Middle frontal gyrus (tissue), 1 donor: Measurements from ENCODE around the gene FBXL15.

ENCODE experiments used
- DNase-seq: peaks from one replicate; pipeline ENCODE4 v3.0.0-alpha.2; 2015; ENCODE audit warnings: low spot score; ENCODE audit errors: extremely low spot score

The FBXL15 gene

DNA sequence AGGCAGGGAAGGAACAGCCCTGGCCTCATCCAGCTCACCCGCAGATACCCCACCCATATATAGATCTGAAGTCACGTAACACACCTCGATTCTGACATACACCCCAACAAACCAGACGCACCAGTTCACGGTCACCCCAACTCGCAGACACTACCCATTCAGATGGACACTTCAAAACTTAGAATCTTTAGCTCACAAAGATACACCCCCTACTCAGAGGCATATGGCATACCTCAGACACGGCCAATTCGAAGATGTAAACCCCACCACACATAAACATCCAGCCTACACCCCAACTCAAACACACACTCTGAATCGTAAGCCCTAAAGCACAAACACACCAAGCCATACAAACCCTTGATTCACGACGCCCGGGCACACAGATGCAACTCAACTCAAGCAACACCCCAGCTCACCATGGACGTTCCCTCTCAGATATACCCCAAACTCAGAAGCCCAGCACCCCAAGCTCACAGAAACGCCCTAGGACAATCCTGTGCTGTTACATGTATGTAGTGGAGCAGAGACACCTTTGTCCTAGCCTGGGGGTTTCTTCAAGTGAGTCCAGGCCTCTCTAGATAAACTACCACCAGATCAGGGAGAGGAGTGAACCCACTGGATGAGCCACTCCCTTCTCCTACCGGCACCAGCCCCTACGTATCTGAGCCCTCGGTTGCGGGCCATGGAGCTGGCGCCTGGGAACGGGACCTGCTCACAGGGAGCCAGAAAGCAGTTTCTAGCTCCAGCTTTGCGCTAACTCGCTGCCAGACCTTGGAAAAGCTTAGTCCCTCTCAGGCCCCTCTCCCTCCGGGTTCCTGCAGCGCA lies 10.8 kb upstream of the FBXL15 start:
- DNase-seq: no peak

DNA sequence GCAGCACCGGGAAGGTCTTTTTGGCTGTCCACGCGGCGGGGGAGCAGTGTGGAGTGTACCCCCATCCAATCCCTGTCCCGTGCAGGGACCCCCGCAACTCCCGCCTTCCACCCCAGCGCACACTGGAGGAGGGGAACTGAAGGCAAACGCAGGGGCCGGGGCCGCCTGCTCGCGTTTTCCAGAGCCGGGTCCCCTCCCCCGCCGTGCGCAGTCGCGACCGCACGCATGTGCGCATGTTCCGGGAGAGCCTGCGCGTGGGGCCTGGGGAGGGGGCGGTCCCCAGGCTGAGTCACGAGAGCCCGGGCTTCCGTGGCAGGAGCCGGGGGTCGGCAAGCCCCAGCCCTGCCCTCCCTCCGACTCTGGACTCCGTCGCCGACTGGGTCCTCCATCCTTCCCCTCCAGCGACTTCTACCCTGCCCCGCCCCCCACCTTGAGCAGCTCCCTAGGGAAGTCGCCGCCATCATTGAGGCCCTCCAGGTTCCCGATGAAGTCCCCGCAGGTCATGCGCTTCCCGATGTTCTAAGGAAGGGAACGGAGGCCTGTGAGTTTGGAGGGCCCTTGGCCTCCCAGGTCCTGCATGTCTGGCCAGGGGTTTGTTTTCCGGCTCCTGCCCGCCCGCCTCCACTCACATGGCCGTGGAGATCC lies 10.1 kb upstream of the FBXL15 start:
- DNase-seq: no peak

DNA sequence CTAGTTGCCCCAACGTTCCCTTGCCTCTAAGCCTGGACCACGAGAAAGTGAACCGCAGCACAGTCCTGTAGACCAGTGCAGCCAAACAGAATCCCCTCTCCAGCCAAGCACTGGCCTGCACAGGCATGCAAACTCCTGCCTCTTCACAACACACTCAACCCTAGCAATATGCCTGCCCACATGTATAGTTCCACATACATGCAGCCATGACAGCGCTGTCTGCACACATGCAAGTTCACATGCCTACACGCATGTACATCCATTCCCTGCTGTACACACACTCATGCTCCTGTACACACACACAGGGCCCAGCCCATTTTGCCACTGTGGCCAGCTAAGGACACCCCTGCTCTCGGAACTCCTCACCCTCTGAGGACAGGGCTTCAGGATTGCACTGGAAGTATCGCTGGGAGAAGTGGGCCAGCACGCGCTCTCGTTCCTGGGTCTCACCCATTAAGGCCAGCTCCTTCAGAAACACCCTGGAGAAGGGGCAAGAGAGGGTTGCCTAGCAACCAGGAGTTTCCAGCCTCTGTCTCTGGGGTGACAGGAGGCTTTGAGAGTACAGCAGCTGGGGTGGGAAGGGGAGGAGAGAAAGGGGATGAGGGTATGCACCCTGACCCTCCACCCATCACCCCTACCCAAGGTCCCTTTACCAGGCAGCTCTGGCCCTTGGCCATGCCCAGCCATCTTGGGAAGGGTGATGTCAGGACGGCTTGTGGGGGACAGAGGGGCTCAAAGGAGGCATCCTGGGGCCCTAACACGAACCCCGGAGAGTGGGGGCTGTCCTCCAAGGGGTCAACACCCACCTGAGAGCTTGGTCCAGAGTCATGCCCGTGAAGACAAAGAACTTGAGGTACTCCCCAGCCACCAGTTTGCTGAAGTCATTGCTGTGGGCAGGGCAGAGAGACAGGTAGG lies 9.0 kb upstream of the FBXL15 start:
- DNase-seq: no peak

DNA sequence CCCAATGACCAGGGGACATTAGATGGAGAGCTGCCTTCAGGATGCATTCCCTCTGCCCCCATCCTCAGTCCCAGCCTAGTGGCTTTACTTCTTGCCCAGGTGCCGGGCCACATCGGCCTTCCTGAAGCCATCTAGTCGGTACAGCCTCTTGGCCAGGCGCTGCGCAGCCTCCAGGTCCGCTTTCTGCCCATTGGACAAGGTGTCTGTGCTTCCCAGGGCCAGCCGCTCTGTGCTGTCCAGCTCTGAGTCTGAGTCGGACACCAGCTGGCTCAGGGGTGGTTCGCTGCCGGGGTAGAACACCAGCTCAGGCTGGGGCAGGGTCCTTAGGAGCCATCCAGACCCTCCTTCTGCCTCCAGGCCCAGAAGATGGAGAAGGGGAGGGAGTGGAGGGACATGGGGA lies 8.3 kb upstream of the FBXL15 start:
- no peak for DNase-seq

DNA sequence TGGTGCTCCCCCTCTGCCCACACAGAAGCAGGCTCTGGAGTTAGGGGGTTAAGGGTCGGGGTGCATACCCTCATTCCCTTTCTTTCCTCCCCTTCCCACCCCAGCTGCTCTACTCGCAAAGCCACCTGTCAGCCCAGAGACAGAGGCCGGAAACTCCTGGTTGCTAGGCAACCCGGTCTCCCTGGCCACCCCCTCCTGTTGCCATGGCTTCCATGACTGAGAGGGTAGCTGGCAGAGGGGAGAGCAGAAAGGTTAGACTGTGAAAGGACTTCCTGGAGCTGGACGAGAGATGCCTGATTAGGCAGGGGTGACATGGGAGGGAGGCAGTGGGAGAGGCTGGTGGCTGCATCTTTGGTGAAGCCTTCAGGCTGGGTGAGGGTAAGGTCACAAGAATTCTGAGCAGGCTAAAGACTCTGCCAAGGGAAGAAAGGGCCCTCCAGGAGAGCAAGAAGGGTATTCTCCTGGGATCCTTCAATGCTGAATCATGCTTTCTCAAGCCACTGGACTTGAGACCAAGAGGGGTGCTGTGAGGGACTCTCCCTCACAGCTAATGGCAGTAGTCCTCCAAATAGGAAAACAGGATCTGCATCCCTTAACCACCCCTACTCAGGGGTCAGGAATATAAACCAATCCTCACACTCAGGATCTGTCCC lies 7.5 kb upstream of the FBXL15 start:
- DNase-seq: no peak

DNA sequence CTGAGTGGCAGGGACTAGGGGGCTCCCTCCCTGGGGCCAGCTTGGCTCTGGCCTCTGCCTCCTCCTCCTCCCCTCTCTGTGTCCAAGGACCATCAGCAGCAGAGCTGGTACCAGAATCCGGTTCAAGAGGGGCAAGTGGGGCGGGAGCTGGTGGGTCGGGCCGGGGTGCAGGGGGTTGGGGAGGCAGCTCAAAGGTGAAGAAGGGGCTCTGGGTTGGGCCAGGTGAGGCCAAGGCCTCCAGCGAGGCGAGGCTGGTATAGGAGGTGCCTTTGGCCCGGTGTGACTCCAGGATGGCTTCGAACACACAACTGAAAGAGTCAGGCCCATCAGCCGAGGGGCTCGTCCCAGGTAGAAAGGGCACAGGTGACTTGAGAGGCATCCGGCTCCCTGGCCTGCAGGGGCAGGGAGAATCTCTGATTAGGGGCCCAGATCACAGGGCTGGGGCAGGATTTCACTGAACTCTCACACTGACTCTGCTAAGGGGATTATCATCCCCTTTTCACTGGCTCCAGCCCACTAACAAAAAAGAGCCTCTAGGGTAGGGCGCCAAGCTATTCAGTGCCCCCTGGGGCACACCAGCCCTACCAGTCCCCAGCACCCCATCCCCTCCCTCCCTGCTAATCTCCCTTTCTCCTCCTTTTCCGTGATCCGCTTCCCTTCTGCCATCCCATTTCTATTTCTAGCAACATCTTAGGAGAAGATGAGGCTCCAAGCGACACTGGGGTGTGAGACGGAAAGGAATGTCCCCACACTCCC lies 6.7 kb upstream of the FBXL15 start:
- no peak for DNase-seq

DNA sequence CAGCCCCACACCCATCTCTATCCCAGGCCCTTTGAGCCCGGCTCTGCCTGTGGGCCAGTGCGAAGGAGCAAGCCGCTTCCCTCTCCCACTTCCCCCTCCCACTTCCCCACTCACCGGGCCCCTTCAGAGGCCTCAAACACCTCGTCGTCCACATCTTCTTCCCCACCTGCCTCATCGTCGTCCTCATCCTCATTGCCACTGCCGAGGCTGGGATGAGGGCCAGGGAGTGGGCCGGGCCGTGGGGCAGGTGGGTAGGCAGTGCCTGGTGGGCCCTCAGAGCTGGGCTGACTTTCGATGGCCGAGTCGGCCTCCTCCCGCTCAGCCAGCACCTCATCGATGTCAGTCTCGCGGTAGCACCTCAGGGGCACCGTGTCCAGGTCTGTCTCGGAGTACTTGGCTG lies 5.9 kb upstream of the FBXL15 start:
- DNase-seq: no peak

DNA sequence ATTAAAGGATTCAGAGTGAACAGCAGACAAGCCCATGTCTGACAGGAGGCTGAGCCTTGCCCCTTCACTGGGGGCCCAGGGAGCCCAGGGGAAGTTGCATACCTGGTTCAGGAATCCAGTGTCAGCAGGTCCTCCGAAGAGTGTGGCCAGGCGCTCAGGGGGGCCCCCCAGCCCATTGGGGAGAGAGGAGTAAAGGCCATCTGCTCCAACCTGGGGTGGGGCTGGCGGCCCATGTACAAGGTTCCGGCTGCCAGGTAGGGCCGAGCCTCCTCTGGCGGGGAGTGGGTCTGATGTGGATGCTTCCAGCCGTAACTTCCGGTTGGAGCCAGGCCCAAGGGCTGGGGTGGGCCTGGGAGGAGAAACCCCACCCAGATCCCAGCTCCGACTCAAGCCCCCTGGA lies 4.4 kb upstream of the FBXL15 start:
- no peak for DNase-seq

DNA sequence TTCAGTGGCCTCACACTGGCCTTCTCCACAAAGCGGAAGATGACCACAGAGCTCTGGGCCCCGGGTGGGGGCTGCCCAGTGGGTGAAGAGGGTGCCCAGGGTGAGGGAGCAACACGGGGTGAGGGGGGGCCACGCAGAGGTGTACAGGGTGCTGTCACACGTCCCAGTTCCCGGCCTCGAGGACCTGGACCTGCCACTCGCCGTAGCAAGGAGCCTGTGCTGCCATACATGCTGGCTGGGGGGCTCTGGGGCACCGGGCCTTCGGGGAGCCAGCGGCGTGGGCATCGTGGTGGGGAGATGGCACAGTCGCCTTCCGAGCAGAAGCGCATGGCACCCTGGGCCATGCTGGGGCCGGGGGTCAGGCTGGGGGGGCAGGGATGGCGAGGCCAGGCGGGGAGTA lies 3.9 kb upstream of the FBXL15 start:
- DNase-seq: no peak

DNA sequence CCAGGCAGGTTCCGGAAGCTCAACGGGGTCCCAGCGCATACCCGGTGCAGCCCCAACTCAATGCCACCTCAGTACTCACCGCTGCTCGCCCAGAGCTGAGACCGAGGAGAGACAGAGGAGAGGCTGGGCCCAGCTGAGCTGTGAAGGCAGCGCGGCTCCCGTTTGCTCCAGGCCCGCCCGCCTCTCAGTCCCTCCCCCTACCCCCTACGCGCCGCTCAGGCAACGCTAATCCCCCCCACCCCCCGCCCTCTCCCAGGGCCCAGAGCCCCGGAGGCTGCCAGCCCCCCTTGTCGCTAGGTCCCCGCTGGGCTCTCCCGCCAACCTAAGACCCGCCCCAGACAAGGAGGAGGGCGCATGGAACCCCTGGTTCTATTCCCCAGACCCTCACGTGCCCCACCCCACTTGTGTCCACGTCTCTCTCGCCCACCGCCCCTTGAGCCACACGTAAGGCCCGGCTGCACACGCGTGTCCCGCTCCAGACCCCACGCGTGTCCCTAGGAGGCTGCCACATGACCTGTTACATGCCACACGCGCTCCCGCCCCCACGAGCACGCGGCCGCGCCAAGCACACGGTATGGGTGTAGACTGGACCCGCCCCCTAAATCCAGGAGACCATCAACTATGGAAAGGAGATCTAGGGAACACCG lies 1.9 kb upstream of the FBXL15 start, which contains the start of gene PSD:
Gene PSD (minus strand): TSS at position 164 of the 647 bp plus-strand sequence. CDS start 1,747 bp downstream, outside the sequence.
- DNase-seq: no peak

DNA sequence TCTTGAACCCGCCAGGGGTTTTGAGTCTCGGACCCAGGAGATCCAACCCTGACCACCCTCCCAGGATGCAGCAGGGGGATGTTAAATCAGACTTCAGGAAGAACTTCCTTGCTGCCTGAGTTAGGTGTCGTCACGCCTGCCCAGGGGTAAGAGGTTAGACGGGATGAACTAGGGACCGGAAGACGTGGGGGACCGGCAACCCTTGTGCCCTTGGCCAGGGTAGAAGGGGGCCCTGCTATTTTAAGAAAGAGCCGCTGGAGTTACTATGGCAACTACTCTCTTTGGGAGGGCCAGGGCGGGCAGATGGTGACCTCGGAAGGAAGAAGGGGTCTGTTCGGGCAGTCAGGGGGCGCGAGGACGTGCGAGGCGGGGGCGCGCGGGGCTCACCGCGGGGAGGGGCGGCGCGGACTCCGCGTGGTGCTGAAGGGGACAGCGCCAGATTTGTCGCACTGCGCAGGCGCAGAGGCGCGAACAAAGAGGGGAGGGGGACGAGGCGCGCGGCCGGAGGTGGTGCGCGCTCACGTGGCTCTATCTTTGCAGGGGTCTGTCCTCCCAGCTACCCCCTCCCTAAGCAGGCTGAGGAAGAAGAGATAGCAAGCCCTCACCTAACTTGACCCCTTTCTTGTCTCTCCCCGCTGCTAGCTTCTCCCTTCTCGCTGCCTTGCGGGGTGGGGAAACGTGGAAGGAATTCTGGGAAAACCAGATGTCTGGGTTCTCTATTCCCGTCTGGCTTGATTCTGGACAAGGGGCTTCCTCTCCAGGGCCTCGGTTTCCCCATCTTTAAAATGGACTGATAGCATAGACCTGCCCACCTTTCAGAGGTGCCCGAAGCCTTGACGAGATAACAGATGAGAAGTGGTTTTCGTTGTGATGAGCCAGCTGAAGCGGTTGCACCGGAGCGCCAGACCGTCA lies 1.1 kb upstream of the FBXL15 start:
- no peak for DNase-seq

DNA sequence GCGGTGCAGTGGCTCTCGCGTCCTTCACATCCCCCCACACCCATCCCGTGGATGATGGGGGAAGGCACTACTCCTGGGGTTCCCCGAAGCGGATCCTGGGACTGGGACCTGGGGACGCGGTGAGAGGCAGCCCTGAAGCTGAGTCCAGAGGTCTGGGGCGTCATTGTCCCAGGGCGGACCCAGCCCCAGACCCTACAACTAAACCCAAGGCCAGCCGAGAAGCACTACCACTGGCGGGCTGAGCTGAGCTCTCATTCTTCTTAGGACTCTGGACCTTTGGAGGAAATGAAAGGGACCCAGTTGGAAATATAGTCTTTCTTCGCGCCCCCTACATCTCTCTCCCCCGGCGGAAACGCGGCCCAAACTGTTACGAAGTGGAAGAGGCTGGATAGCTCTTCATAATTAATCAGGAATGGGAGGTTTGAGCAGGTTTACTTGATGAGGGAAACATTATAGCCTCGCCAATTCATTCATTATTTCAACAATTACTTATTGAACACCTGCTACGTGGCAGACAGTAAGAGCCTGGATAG lies 389 bp upstream of the FBXL15 start:
- DNase-seq: no peak

DNA sequence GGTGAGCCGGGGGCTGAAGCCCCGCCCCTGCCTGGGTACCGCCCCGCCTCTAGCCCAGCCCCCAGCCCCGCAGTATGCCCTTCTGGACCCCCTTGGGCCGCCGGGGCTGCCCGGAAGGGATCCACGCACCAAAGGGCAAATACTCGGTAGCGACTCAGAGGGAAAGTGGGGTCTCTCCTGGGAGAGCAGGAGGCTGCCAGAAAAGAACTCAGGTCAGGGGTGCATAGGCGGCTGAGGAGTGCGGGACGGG lies 796 bp downstream of the FBXL15 start:
- no peak for DNase-seq

DNA sequence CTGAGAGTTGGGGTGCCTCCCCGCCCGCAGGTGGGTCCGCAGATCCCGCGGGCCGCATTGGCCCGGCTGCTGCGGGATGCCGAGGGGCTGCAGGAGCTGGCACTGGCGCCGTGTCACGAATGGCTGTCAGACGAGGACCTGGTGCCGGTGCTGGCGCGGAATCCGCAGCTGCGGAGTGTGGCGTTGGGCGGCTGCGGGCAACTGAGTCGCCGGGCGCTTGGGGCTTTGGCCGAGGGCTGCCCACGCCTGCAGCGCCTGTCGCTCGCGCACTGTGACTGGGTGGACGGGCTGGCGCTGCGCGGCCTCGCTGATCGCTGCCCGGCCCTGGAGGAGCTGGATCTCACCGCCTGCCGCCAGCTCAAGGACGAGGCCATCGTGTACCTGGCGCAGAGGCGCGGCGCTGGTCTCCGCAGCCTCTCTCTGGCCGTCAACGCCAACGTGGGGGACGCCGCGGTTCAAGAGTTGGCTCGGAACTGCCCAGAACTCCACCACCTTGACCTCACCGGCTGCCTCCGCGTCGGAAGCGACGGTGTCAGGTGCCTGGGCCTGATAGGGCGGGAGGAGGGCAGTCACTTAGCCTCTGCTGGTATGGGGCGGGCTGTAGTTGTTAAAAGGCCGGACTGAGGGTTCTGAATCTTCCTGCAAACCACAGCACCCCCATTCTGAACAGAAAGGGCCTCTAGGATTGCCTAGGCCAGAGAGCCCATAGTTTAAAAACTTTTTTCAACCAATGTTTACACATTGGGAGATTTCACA lies 1.3 kb downstream of the FBXL15 start:
- DNase-seq: no peak

DNA sequence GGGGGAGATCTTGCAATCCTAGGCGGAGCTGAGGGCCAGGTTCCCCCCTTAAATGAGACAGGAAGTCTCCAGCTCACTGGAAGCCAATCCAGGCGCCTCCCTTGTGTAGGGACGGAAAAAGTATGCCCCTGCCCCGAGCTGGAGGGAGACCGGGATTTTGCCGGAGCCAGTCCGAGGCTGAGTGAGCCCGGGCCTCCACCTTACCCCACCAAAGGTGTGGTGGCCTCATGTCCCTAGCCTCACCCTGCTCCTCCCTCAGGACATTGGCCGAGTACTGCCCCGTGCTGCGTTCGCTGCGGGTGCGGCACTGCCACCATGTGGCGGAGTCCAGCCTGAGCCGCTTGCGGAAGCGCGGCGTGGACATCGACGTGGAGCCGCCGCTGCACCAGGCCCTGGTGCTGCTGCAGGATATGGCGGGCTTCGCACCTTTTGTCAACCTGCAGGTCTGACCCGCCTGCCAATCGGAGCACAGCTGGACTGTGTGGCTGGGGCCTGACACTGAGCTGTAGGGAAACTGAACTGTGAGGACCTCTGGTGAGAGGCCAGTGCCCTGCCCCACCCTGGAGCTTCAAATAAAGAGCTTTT lies 2.0 kb downstream of the FBXL15 start:
- no peak for DNase-seq

DNA sequence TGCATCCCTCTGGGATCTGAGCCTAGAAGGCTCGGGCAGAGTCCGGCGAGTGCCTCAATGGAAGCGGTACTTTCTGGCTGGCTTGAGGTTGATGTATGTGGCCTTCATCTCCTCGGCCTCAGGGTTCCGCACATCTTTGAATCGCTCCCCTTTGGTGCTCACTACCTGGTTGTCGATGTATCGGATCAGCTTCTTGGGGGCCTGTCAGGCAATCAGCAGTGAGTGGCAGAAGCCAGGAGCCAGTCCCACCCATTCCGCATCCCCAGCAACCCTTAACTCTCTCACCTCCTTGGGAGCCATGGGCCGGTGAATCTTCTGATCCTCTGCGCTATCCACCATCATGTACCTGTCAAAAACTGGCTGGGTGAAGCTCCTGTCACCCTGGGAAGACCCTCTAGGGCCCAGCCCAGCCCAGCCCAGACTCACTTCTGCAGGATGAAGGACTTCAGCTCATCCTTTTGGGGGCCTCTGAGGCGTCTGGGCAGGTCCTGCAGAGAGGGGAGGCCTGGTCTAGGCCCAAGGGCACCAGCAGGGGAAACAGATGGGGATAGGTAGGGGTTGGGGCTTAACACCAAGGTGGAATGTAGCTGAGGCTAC lies 2.8 kb downstream of the FBXL15 start:
- no peak for DNase-seq

DNA sequence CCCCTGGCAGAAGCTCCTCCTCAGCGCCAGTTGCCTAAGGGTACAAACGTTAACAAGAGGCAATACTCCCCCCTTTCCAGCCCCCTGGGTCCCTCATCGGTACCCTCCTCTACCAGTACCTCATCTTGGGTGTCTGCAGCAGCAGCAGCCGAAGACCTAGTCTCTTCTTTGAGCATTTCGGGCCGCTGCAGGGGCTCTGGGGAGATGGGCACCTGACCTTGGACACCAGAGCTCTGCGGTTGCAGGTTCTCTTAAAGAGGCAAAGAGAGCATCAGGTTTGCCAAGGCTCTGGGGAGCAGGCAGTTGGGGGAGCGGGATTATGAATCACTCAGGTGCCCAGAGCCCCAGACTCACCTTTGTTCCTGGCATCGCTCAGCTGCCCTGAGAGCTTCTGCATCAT lies 3.5 kb downstream of the FBXL15 start:
- DNase-seq: no peak

DNA sequence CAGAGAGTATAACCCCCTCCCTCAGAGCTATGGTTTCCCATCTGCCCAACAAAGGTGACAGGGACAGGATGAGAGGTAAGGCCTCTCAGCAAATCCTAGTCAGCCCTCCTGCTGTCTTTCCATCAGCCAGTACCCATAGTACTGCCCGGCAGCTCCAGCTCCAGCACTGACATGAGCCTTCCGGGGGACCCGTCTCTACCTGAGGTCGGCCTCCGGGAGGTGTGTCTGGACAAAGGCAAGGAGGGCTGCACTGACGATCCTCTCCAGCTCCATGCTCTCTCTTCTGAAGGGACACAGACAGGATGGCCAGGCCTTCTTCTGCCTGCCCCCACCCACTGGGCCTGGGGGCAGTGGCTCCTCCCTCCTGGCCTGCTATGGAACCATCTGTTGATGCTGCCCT lies 4.3 kb downstream of the FBXL15 start:
- DNase-seq: no peak
